ENCODE data around the gene DNAH17. TPM values are rescaled to one million over a fixed set of nuclear protein-coding genes. Genes with fewer than 3 reads are reported as not detected.

Gene DNAH17
- total and polyA plus RNA-seq, 4 donors = 0.61 to 4.8 (median 2.7) TPM

GRCh38 chr17:78529871-78530670, 47.1 kb downstream of the DNAH17 start:
- Histone ChIP-seq H3K9me3 (ENCODE audit: control insufficient read depth, insufficient read depth, low read length) (no peaks in the 10 kb centered on the region), H3K4me3 (ENCODE audit: low read depth, low read length) (no peak overlapping the region), H3K4me1 (ENCODE audit: control insufficient read depth, insufficient read depth, low read length) (peaks cover 15% of the 10 kb centered on the region), H3K27me3 (ENCODE audit: control insufficient read depth, insufficient read depth, low read length) (no peaks in the 10 kb centered on the region), H3K36me3 (ENCODE audit: control insufficient read depth, insufficient read depth, low read length) (no peaks in the 10 kb centered on the region), H3K27ac (ENCODE audit: low read depth, low read length) (no peak overlapping the region)
- WGBS (ENCODE audit: insufficient coverage) = 80% methylated on average over 24 of the region's 29 CpGs
- DNase-seq (ENCODE audit: low read depth in 4 of 6, low spot score in 6 of 6) = peak in 4 of 6 donors; percentile 6 to 67 (median 40)

GRCh38 chr17:78529251-78529650, 47.9 kb downstream of the DNAH17 start:
- H3K4me3 ChIP-seq (ENCODE audit: low read depth, low read length) = no peak overlapping the region
- H3K27me3 ChIP-seq (ENCODE audit: control insufficient read depth, insufficient read depth, low read length) = no peaks in the 10 kb centered on the region
- no peaks in the 10 kb centered on the region for H3K9me3 ChIP-seq (ENCODE audit: control insufficient read depth, insufficient read depth, low read length)
- peaks cover 9% of the 10 kb centered on the region for H3K4me1 ChIP-seq (ENCODE audit: control insufficient read depth, insufficient read depth, low read length)
- 89% methylated on average over 11 of the region's 11 CpGs for WGBS (ENCODE audit: insufficient coverage)
- no peaks in the 10 kb centered on the region for H3K36me3 ChIP-seq (ENCODE audit: control insufficient read depth, insufficient read depth, low read length)
- no peak overlapping the region for H3K27ac ChIP-seq (ENCODE audit: low read depth, low read length)
- DNase-seq (ENCODE audit: low read depth in 4 of 6, low spot score in 6 of 6) = no peak

GRCh38 chr17:78528541-78528940, 48.7 kb downstream of the DNAH17 start:
- Histone ChIP-seq H3K36me3 (ENCODE audit: control insufficient read depth, insufficient read depth, low read length) (no peaks in the 10 kb centered on the region), H3K27me3 (ENCODE audit: control insufficient read depth, insufficient read depth, low read length) (no peaks in the 10 kb centered on the region), H3K4me3 (ENCODE audit: low read depth, low read length) (no peak overlapping the region), H3K27ac (ENCODE audit: low read depth, low read length) (no peak overlapping the region), H3K4me1 (ENCODE audit: control insufficient read depth, insufficient read depth, low read length) (peaks cover 9% of the 10 kb centered on the region), H3K9me3 (ENCODE audit: control insufficient read depth, insufficient read depth, low read length) (no peaks in the 10 kb centered on the region)
- 43% methylated on average over 6 of the region's 10 CpGs for WGBS (ENCODE audit: insufficient coverage)
- DNase-seq (ENCODE audit: low read depth in 4 of 6, low spot score in 6 of 6) = peak in 2 of 6 donors; percentile 9 to 11

- no peak overlapping the region for H3K4me3 ChIP-seq (ENCODE audit: low read depth, low read length)
- no peaks in the 10 kb centered on the region for H3K9me3 ChIP-seq (ENCODE audit: control insufficient read depth, insufficient read depth, low read length)
- DNase-seq (ENCODE audit: low read depth in 4 of 6, low spot score in 6 of 6) = no peak
- peaks cover 9% of the 10 kb centered on the region for H3K4me1 ChIP-seq (ENCODE audit: control insufficient read depth, insufficient read depth, low read length)
- no peaks in the 10 kb centered on the region for H3K36me3 ChIP-seq (ENCODE audit: control insufficient read depth, insufficient read depth, low read length)
- no peak overlapping the region for H3K27ac ChIP-seq (ENCODE audit: low read depth, low read length)
- no peaks in the 10 kb centered on the region for H3K27me3 ChIP-seq (ENCODE audit: control insufficient read depth, insufficient read depth, low read length)
- WGBS (ENCODE audit: insufficient coverage) = 100% methylated on average over 1 of the region's 4 CpGs
Measured at GRCh38 chr17:78527345-78527744, 49.9 kb downstream of the DNAH17 start.

- no peaks in the 10 kb centered on the region for H3K27me3 ChIP-seq (ENCODE audit: control insufficient read depth, insufficient read depth, low read length)
- DNase-seq (ENCODE audit: low read depth in 4 of 6, low spot score in 6 of 6) = no peak
- H3K9me3 ChIP-seq (ENCODE audit: control insufficient read depth, insufficient read depth, low read length) = no peaks in the 10 kb centered on the region
- H3K27ac ChIP-seq (ENCODE audit: low read depth, low read length) = no peak overlapping the region
- H3K4me3 ChIP-seq (ENCODE audit: low read depth, low read length) = no peak overlapping the region
- no peaks in the 10 kb centered on the region for H3K36me3 ChIP-seq (ENCODE audit: control insufficient read depth, insufficient read depth, low read length)
- peaks cover 9% of the 10 kb centered on the region for H3K4me1 ChIP-seq (ENCODE audit: control insufficient read depth, insufficient read depth, low read length)
- 90% methylated on average over 26 of the region's 30 CpGs for WGBS (ENCODE audit: insufficient coverage)
Measured at GRCh38 chr17:78526231-78527025, 50.8 kb downstream of the DNAH17 start.

- no peaks in the 10 kb centered on the region for H3K9me3 ChIP-seq (ENCODE audit: control insufficient read depth, insufficient read depth, low read length)
- H3K27me3 ChIP-seq (ENCODE audit: control insufficient read depth, insufficient read depth, low read length) = no peaks in the 10 kb centered on the region
- peaks cover 9% of the 10 kb centered on the region for H3K4me1 ChIP-seq (ENCODE audit: control insufficient read depth, insufficient read depth, low read length)
- no peak overlapping the region for H3K4me3 ChIP-seq (ENCODE audit: low read depth, low read length)
- WGBS (ENCODE audit: insufficient coverage) = 96% methylated on average over 14 of the region's 17 CpGs
- H3K36me3 ChIP-seq (ENCODE audit: control insufficient read depth, insufficient read depth, low read length) = no peaks in the 10 kb centered on the region
- DNase-seq (ENCODE audit: low read depth in 4 of 6, low spot score in 6 of 6) = no peak
- no peak overlapping the region for H3K27ac ChIP-seq (ENCODE audit: low read depth, low read length)
Measured at GRCh38 chr17:78525511-78526160, 51.6 kb downstream of the DNAH17 start.

- H3K4me1 ChIP-seq (ENCODE audit: control insufficient read depth, insufficient read depth, low read length) = peaks cover 6% of the 10 kb centered on the region
- DNase-seq (ENCODE audit: low read depth in 4 of 6, low spot score in 6 of 6) = no peak
- WGBS (ENCODE audit: insufficient coverage) = 89% methylated on average over 12 of the region's 23 CpGs
- no peak overlapping the region for H3K4me3 ChIP-seq (ENCODE audit: low read depth, low read length)
- H3K27me3 ChIP-seq (ENCODE audit: control insufficient read depth, insufficient read depth, low read length) = no peaks in the 10 kb centered on the region
- no peaks in the 10 kb centered on the region for H3K9me3 ChIP-seq (ENCODE audit: control insufficient read depth, insufficient read depth, low read length)
- no peak overlapping the region for H3K27ac ChIP-seq (ENCODE audit: low read depth, low read length)
- no peaks in the 10 kb centered on the region for H3K36me3 ChIP-seq (ENCODE audit: control insufficient read depth, insufficient read depth, low read length)
Measured at GRCh38 chr17:78524870-78525510, 52.2 kb downstream of the DNAH17 start.

GRCh38 chr17:78523934-78524655, 53.1 kb downstream of the DNAH17 start:
- Histone ChIP-seq H3K36me3 (ENCODE audit: control insufficient read depth, insufficient read depth, low read length) (no peaks in the 10 kb centered on the region), H3K4me3 (ENCODE audit: low read depth, low read length) (no peak overlapping the region), H3K27ac (ENCODE audit: low read depth, low read length) (no peak overlapping the region), H3K9me3 (ENCODE audit: control insufficient read depth, insufficient read depth, low read length) (no peaks in the 10 kb centered on the region), H3K27me3 (ENCODE audit: control insufficient read depth, insufficient read depth, low read length) (no peaks in the 10 kb centered on the region), H3K4me1 (ENCODE audit: control insufficient read depth, insufficient read depth, low read length) (no peaks in the 10 kb centered on the region)
- DNase-seq (ENCODE audit: low read depth in 4 of 6, low spot score in 6 of 6) = no peak
- 97% methylated on average over 10 of the region's 17 CpGs for WGBS (ENCODE audit: insufficient coverage)

All from spinal cord (tissue), 10 donors.